ENCODE data around the gene CLCC1.
"Not testable (repeated sequence)": the region's sequence is repeated elsewhere in the genome, so short reads cannot be mapped to it uniquely, and the experiment has no call there.

The CLCC1 gene

DNA sequence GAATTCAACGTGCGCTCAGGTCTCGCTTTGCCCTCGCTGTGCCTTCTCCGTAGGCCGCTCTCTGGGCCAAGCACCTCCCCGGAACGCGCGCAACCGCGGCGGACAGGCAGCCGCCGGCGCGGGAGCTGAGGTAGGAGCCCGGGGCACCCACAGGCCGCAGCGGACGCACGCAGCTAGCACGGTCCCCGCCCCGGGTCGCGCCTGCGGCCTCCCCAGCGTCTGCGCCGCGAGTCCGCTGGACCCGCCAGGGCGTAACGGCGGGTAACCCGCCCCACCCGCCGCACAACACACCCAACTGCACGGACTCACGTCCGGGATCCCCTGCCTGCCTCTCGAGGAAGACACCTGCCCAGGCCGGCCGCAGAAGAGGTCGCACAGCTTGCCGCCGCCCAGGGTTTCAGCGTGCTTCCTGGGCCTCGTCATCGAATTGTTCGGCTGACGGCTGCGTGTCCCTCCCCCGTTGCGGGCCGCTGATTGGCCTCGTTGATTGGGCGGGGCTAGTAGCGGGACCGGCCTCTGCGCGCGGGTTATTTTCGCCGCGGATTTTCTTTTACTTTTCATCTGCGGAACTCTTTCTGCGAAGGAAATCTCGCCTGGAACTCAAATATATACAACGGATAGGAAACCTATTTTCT, at the start of gene CLCC1:
Gene CLCC1 (minus strand): TSS at position 433 of the 635 bp plus-strand sequence. CDS start 13,047 bp downstream, outside the sequence.
- peak; percentile 88 for DNase-seq

DNA sequence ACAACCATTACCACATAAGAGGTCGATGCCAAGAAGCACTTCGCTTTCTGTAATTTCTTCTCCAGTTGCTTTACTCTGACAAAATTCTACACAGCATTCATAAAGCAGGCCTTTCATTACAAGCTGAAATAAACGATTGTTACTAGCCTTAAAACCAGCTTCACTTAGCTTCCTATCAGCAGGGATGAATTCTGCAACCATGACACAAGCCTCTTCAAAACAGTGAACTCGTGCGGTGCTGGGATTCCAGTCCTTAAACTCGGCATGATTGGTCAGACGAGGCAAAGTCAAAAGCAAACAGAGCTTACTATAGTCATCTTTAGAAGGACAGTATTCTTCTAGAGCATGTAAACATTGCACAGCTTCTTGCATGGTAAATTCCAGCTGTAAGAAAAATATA, 48.1 kb upstream of the CLCC1 start:
- DNase-seq = no peak

DNA sequence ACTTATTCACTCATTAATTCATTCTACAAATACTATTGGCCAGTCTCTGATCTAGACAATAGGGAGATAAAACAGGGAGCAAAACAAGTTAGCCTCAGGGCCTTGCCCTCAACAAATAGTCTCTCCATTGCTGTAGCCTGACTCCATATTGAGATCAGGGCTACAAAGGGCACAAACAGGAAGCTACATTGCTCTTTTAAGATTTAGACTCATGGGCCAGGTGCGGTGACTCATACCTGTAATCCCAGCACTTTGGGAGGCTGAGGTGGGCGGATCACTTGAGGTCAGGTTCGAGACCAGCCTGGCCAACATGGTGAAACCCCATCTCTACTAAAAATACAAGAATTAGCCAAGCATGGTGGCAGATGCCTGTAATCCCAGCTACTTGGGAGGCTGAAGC, 33.3 kb upstream of the CLCC1 start:
- DNase-seq = not testable (repeated sequence)

- DNase-seq = no peak
Observed at GRCh38 chr1:108983114-108983513, 19.8 kb upstream of the CLCC1 start.

GRCh38 chr1:108976658-108977057, 13.4 kb upstream of the CLCC1 start:
- DNase-seq = no peak

GRCh38 chr1:108972951-108973350, 9.7 kb upstream of the CLCC1 start:
- DNase-seq = no peak

DNA sequence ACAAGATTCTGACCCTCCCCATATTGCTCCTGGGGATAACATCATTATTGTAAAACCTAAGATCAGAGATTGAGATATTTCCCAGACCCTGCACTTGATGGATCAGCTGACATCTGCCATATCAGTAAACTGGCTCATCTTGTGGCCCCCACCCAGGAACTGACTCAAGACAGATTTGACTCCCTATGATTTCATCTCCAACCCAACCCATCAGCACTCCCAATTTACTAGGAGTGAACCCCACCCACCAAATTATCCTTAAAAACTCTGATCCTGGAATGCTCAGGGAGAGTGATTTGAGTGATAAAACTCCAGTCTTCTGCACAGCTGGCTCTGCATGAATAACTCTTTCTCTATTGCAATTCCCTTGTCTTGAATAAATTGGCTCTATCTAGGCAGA, 6.1 kb upstream of the CLCC1 start:
- DNase-seq = no peak

- no peak for DNase-seq
Observed at GRCh38 chr1:108962681-108963051, 618 bp downstream of the CLCC1 start.

DNA sequence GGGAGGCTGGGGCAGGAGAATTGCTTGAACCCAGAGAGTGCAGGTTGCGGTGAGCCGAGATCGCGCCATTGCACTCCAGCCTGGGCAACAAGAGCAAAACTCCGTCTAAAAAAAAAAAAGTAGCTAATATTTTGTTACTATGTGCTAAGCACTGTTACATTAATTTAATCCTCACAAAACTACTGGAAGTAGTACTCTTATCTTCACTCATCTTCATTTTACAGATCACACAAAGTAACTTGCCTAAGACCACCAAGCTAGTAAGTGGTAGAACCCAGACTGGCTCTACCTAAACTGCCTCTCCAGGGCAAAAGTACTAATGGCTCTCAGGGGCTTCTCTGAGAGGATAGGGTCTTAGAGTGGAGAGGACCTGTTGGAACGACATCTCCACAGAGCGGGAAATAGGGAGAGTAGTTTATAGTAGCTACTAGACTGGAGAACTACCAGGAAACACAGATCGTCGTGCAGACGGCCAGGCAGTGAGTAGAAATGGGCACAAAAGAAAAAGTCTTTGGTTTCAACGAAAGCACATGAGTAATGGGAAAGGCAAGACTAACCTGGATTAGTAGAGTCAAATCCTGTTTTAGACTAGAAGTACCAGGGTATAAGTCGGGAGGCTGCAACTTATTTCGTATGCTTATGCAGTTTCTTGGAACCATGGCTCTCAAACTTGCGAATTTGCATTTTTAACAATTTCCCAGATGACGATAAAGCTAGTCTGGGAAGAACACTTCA, 1.4 kb downstream of the CLCC1 start:
- no peak for DNase-seq

DNA sequence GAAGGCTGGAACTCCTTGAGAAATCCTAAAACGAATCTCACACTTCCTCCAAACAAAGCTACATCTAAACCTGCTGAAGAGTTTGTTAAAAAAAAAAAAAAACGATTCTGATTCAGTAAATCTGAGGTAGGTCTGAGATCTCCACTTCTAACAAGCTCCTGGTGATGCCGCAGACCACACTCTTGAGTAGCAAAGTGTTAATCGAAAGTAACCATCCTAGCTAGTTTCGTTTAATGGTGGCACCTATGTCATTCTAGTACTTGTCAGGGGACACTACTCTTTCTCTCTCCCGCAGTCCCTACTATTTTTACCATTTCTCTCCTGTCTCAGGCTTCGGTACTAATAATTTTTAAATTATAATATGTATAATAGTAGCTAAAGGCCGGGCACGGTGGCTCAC, 2.1 kb downstream of the CLCC1 start:
- DNase-seq = no peak

- DNase-seq = no peak
Observed at GRCh38 chr1:108960719-108961118, 2.6 kb downstream of the CLCC1 start.

GRCh38 chr1:108957888-108958287, 5.4 kb downstream of the CLCC1 start:
- no peak for DNase-seq

DNA sequence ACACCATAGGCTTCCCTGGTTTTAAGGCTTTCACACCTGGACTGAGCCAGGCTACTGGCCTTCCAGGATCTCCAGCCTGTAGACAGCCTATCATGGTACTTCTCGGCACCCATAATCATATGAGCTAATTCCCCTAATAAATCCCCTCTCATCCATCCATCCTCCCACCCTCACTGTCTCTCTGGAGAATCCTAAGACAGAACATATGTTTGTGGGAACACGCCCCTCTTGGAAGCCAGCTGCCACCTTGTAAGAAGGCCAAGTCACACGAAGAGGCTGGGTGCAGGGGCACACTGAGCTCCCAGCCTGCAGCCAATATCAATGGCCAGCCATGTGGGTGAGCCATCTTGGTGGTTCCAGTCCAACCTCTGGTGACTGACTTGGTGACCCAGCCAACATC, 7.4 kb downstream of the CLCC1 start:
- DNase-seq = no peak

- DNase-seq = no peak
Observed at GRCh38 chr1:108955111-108955510, 8.2 kb downstream of the CLCC1 start.

GRCh38 chr1:108953452-108953851, 9.8 kb downstream of the CLCC1 start:
- no peak for DNase-seq

GRCh38 chr1:108951242-108951641, 12.0 kb downstream of the CLCC1 start:
- DNase-seq = no peak

- no peak for DNase-seq
Observed at GRCh38 chr1:108949044-108949443, 14.2 kb downstream of the CLCC1 start.

DNA sequence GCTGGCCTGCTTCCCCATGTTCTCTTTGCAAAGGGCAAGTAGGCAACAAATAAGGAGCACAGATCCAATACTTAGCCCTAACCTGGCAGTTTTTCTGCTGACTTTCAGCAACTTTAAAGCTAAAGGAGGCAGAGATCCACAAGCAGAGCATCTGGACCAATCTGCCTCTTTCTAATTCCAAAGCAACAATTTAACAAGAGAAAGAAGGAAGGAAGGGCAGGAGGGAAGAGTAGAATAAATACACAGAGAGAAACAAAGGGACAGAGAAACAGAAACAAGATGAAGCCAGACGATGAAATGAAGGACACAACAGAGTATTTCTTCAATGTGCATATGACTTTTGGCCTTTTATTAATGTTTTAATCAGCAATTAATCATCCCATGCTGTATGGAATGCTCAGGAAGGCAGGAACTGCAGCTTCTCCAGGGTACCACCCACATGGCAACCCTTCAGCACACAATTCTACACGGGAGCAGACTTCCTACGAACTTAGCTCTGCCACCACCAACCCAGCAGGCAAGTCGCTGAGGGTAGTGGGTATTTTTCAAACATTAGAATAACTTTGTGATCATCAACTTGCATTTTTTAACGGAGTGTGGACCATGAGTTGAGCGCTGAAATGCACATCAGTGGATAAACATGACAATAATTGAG, 15.3 kb downstream of the CLCC1 start:
- DNase-seq = no peak

- DNase-seq = no peak
Observed at GRCh38 chr1:108936170-108936569, 27.1 kb downstream of the CLCC1 start.

GRCh38 chr1:108933944-108934343, 29.3 kb downstream of the CLCC1 start:
- DNase-seq = no peak

- not testable (repeated sequence) for DNase-seq
Observed at GRCh38 chr1:108927565-108927964, 35.7 kb downstream of the CLCC1 start.

GRCh38 chr1:108925920-108926319, 37.4 kb downstream of the CLCC1 start:
- no peak for DNase-seq

DNA sequence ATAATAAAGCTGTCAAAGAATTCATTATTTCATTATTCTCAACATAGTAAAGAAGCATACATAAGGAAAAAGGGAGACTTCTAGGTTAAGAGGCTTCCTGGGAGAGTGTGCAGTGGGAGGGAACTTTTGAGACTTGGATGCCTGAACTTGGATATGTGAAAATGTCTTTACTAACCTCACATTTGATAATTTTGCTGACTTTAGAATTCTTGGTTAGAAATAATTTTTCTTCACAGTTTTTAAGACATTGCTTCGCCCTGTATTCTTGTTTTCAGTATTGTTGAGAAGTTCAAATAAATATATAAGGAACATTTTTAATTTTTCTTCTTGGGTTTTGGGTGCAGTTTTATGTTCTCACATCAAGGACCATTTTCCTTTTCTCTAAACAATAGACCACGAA, 46.5 kb downstream of the CLCC1 start:
- no peak for DNase-seq
